ENCODE data around the gene TMPRSS9.

DNA sequence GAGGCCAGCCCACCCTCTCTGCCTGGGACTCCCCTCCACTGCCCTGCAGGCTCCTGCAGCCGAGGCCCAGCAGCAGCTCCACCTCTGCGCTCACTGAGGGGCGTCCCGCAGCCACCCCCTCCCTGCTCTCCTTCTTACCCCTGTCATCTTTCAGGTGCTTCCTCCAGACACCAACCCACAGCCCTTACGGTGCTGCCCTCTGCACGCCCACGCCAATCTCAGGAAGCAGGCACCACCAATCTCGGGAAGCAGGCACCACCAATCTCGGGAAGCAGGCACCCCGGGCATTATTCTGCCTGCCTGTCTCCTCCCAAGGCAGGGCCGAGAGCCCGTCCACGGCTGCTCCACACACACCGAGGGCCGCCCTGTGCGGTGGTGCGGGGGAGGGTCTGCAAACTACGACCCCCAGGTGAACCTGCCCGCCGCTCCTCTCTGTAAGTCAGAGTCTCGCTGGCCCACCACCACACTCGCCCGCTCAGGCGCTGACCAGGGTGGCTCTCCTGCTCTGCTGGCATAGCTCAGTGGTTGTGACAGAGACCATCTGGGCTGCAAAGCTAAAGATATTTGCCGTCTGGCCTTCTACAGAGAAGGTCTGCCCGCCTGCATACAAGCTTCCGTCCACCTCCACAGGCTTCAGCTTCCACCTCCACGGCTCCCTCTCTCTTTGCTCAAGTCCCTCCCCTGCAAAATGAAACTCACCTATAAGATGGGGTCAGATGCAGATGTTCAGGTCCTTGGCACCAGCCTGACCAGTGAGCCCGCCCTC is 34.6 kb upstream of the TMPRSS9 start:
- TF ChIP-seq ARID5B (CRISPR knock-in tag; IDR thresholded peaks at IDR 0.05) (no peak), ZNF597 (CRISPR knock-in tag; IDR thresholded peaks at IDR 0.05) (no peak), POLR2A (IDR thresholded peaks at IDR 0.05; ENCODE audit: insufficient read depth in 1 of 2, low read depth in 2 of 2, low read length in 2 of 2) (no peak), ZBTB43 (CRISPR knock-in tag; conservative IDR thresholded peaks at IDR 0.05) (no peak)
